Caco-2 (cell line): Measurements from ENCODE around the gene C4orf50. TPM values are rescaled to one million over a fixed set of nuclear protein-coding genes. Genes with fewer than 3 reads are reported as not detected.

Source experiments
- BruUV-seq: library from RNA; stranded (reverse); fragments of 400-500 nt; replicated peaks from 2 replicates; lab custom pipeline; 2021; lab: Mats Ljungman, UMichigan
- CTCF ChIA-PET: fragments of 300-600 bp; sonication (Branson Sonifier 250); formaldehyde crosslinking; loops from one replicate; lab custom pipeline; 2022; ENCODE audit warnings: antibody characterized with exemption; lab: Charles Lee
- POLR2A ChIA-PET: fragments of 300-600 bp; sonication (Branson Sonifier 250); formaldehyde crosslinking; loops from one replicate; lab custom pipeline; 2022; ENCODE audit warnings: antibody characterized with exemption; lab: Charles Lee
- DNase-seq, 2 experiments: peaks; one replicate each; pipeline versions ENCODE4 v3.0.0 to v3.0.0-alpha.2; 2020 to 2022
- H3K27me3 ChIP-seq: replicated peaks from 2 replicates; pipeline ENCODE4 v1.6.0; 2011; ENCODE audit warnings: low read length; ENCODE audit not compliant: control insufficient read depth, insufficient read depth
- H3K36me3 ChIP-seq: 2 replicates; pipeline ENCODE4 v1.5.1; 2011; ENCODE audit warnings: low read length; ENCODE audit not compliant: control insufficient read depth, insufficient read depth
- H3K4me1 ChIP-seq: fragments of 250-450 bp; sonication (Bioruptor Pico); 2 replicates; pipeline ENCODE4 v1.5.1; 2020; ENCODE audit warnings: mild to moderate bottlenecking
- H3K4me3 ChIP-seq: 2 replicates; pipeline ENCODE4 v1.5.1; 2011; ENCODE audit warnings: low read depth, mild to moderate bottlenecking, control low read depth, low read length
- H3K9me3 ChIP-seq: fragments of 250-450 bp; sonication (Bioruptor Pico); 2 replicates; pipeline ENCODE4 v1.5.1; 2020; ENCODE audit warnings: mild to moderate bottlenecking, moderate library complexity
- H3K27ac Mint-ChIP-seq: one replicate; pipeline ENCODE4 v1.8.0; 2022; ENCODE audit warnings: mixed read lengths; ENCODE audit not compliant: unreplicated experiment
- H3K27me3 Mint-ChIP-seq: one replicate; pipeline ENCODE4 v1.8.0; 2022; ENCODE audit warnings: mixed read lengths; ENCODE audit not compliant: insufficient read depth, unreplicated experiment
- H3K36me3 Mint-ChIP-seq: one replicate; pipeline ENCODE4 v1.8.0; 2022; ENCODE audit warnings: mild to moderate bottlenecking, mixed read lengths; ENCODE audit not compliant: insufficient read depth, unreplicated experiment
- H3K4me1 Mint-ChIP-seq: one replicate; pipeline ENCODE4 v1.8.0; 2022; ENCODE audit warnings: low read depth, mixed read lengths; ENCODE audit not compliant: unreplicated experiment
- H3K4me3 Mint-ChIP-seq: one replicate; pipeline ENCODE4 v1.8.0; 2022; ENCODE audit warnings: mild to moderate bottlenecking, moderate library complexity, mixed read lengths; ENCODE audit not compliant: unreplicated experiment
- H3K9me3 Mint-ChIP-seq: one replicate; pipeline ENCODE4 v1.8.0; 2022; ENCODE audit warnings: mixed read lengths; ENCODE audit not compliant: unreplicated experiment
- intact Hi-C: fragments of 100-400 bp; cut with micrococcal nuclease; formaldehyde crosslinking; loops from one replicate; pipeline ENCODE4 v1.10.0; 2022; ENCODE audit not compliant: unreplicated experiment
- total RNA-seq: library from RNA; stranded (reverse); gene quantifications from 2 replicates; pipeline ENCODE4 v1.2.3, GENCODE V29; 2022
- TF ChIP-seq, protein P1 (sequence below), 2 experiments: fragments of 200-600 bp in 1 of 2; IDR thresholded peaks; 1 replicate in 1 of 2; 2 replicates in 1 of 2; pipeline versions ENCODE4 v1.5.1 to v1.8.0; 2011 to 2022; ENCODE audit warnings: antibody characterized with exemption in 1 of 2, control low read depth in 1 of 2, inconsistent platforms in 1 of 2, low read depth in 1 of 2, low read length in 1 of 2, mild to moderate bottlenecking in 1 of 2, moderate library complexity in 1 of 2; ENCODE audit not compliant: insufficient read depth in 1 of 2, severe bottlenecking in 1 of 2, unreplicated experiment in 1 of 2

The C4orf50 gene
- total RNA-seq, 1 experiment from 2014 or later, result not detected

DNA sequence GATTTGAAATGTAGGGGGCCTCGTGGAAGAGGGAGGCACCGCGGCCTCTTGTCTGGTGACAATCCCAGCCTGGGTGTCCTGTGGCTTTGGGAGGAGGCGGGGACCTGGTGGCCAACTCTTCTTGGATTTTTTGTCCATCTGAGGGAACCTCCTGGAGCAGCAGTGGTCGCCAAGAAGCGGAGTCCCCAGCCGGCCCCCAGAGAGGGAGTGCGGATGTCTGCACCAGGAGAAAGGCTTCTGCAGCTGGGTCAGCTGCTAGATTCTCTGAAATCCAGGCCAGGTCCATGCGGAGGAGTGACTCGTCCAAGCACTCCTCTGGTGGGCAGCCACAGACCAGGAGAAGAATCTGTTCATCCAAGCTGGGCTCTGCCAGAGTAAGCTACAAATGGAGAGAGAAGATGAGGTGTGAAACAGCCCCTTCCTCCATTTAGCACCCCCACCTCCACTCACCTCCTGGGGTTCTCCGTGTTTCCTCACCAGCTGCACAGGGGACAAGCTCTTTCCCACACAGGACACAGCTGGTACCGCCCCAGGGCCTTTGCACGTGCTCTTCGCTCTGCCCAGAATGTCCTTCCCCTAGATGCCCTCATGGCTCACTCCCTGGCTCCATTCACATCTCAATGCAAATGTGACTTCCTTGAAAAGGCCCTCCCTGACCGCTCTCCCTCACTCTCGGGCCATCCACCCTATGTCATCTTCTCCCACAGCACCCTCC, 27.6 kb downstream of the C4orf50 start:
- ChIA-PET CTCF (no interaction called here), POLR2A (no interaction called here)
- Histone ChIP-seq H3K9me3 (no peaks in the 10 kb centered on the region), H3K4me3 (no peak overlapping the region), H3K4me1 (no peaks in the 10 kb centered on the region), H3K27me3 (no peaks in the 10 kb centered on the region), H3K36me3 (no peaks in the 10 kb centered on the region)
- Mint-ChIP-seq H3K9me3 (no peaks in the 10 kb centered on the region), H3K4me1 (no peaks in the 10 kb centered on the region), H3K27ac (no peak overlapping the region), H3K36me3 (no peaks in the 10 kb centered on the region), H3K4me3 (no peak overlapping the region), H3K27me3 (peaks cover 16% of the 10 kb centered on the region)
- no TSS peak for BruUV-seq
- TF ChIP-seq, protein P1, sequence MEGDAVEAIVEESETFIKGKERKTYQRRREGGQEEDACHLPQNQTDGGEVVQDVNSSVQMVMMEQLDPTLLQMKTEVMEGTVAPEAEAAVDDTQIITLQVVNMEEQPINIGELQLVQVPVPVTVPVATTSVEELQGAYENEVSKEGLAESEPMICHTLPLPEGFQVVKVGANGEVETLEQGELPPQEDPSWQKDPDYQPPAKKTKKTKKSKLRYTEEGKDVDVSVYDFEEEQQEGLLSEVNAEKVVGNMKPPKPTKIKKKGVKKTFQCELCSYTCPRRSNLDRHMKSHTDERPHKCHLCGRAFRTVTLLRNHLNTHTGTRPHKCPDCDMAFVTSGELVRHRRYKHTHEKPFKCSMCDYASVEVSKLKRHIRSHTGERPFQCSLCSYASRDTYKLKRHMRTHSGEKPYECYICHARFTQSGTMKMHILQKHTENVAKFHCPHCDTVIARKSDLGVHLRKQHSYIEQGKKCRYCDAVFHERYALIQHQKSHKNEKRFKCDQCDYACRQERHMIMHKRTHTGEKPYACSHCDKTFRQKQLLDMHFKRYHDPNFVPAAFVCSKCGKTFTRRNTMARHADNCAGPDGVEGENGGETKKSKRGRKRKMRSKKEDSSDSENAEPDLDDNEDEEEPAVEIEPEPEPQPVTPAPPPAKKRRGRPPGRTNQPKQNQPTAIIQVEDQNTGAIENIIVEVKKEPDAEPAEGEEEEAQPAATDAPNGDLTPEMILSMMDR (IDR thresholded peaks at IDR 0.05; ENCODE audit: insufficient read depth in 1 of 2, low read depth in 1 of 2, low read length in 1 of 2, severe bottlenecking in 1 of 2, unreplicated experiment in 1 of 2), result no peak
- intact Hi-C loops, result loop anchor here (10.0 kb wide), 1 partner anchor 334 kb away; no protein-coding TSS in a partner anchor
- DNase-seq, result peak in 1 of 2 experiments; percentile 12

DNA sequence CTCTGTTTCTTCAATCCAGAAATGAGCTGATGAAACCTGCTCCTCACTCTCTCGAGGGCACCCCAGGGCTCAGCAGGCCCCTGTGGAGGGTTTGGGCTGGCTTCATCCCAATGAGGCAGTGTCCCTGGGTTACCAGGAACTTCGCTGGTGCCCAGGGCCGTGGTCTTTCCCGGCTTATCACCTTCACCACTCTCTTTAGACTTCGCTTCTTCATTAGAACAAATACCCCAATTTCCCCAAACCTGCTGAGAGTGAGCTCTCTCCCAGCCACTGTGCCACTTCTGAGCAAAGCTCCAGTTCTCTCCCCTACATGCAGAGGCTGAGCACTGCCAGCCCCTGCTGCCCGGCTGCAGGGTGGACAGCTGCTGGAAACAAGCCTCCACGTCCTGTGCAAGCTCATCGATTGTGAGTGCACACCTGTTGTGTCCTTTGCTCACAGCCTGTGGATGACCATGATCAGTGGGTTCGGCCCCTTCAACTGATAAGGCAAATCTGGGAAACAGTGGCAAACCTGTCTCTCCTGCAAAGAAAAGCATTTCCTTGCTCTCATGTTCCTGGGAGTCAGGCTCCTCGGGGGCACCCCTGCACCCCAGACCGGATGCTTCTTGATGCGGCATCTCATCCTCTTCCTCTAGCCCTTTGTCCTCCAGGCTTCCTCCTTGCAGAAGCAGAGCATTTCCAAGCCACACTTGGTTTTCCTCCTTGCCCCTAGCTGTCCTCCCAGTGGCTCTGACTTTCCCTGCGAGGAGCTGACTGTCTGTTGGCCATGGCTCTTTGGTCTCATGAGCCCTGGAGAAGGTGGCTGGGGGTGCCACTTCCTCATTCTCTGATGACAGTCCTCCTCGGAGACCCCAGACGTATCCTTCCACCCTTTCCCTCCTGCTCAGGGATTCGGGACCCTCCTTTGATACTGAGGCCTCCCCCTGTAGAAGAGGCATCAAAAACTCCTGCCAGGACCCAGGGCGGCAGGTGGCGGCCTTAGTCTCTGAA, 28.7 kb downstream of the C4orf50 start:
- no peak overlapping the region for H3K27ac Mint-ChIP-seq
- H3K9me3 Mint-ChIP-seq, result peaks cover 9% of the 10 kb centered on the region
- TF ChIP-seq, protein P1 (IDR thresholded peaks at IDR 0.05; ENCODE audit: insufficient read depth in 1 of 2, low read depth in 1 of 2, low read length in 1 of 2, severe bottlenecking in 1 of 2, unreplicated experiment in 1 of 2), result no peak
- H3K36me3 Mint-ChIP-seq, result no peaks in the 10 kb centered on the region
- peak in 1 of 2 experiments; percentile 11 for DNase-seq
- ChIA-PET POLR2A (no interaction called here), CTCF (no interaction called here)
- no peak overlapping the region for H3K4me3 Mint-ChIP-seq
- peaks cover 16% of the 10 kb centered on the region for H3K27me3 Mint-ChIP-seq
- Histone ChIP-seq H3K9me3 (no peaks in the 10 kb centered on the region), H3K4me1 (no peaks in the 10 kb centered on the region), H3K27me3 (no peaks in the 10 kb centered on the region), H3K36me3 (no peaks in the 10 kb centered on the region), H3K4me3 (no peak overlapping the region)
- BruUV-seq, result no TSS peak
- intact Hi-C loops, result loop anchor here (10.0 kb wide), 1 partner anchor 335 kb away; no protein-coding TSS in a partner anchor
- no peaks in the 10 kb centered on the region for H3K4me1 Mint-ChIP-seq
